Kidney (tissue), 14 donors: Measurements from ENCODE around the gene ZNF888. TPM values are rescaled to one million over a fixed set of nuclear protein-coding genes. Genes with fewer than 3 reads are reported as not detected.
"Not testable (repeated sequence)": the region's sequence is repeated elsewhere in the genome, so short reads cannot be mapped to it uniquely, and the experiment has no call there.

Experiments
- DNase-seq, 5 donors: peaks; one replicate each; pipeline ENCODE4 v3.0.0-alpha.2; 2013 to 2020
- FAIRE-seq: peaks from 2 replicates; lab custom pipeline; 2012; peaks lifted over from hg19 to GRCh38; lab: Jason Lieb, UNC
- H3K27ac ChIP-seq, 2 donors: one replicate each; pipeline ENCODE4 v1.7.0; 2013; ENCODE audit warnings: low read depth in 2 of 2, low read length in 2 of 2, inconsistent platforms in 1 of 2
- H3K27me3 ChIP-seq: one replicate; pipeline ENCODE4 v1.7.1; 2013; ENCODE audit warnings: low read length, inconsistent platforms; ENCODE audit not compliant: control insufficient read depth, insufficient read depth
- H3K36me3 ChIP-seq, 3 donors: one replicate each; pipeline versions ENCODE4 v1.7.0 to v1.7.1; 2013; ENCODE audit warnings: low read length in 3 of 3, control low read depth in 1 of 3, inconsistent platforms in 1 of 3; ENCODE audit not compliant: insufficient read depth in 3 of 3, control insufficient read depth in 2 of 3
- H3K4me1 ChIP-seq, 3 donors: one replicate each; pipeline versions ENCODE4 v1.7.0 to v1.7.1; 2013; ENCODE audit warnings: low read length in 3 of 3, inconsistent platforms in 1 of 3, low read depth in 1 of 3; ENCODE audit not compliant: control insufficient read depth in 2 of 3, insufficient read depth in 2 of 3
- H3K4me3 ChIP-seq, 3 donors: one replicate each; pipeline versions ENCODE4 v1.7.0 to v1.8.1; 2013; ENCODE audit warnings: low read length in 3 of 3, control low read depth in 1 of 3, inconsistent platforms in 1 of 3
- H3K9ac ChIP-seq, 3 donors: one replicate each; pipeline versions ENCODE4 v1.7.0 to v1.7.1; 2013; ENCODE audit warnings: low read length in 3 of 3, control low read depth in 1 of 3, inconsistent platforms in 1 of 3
- H3K9me3 ChIP-seq, 3 donors: one replicate each; pipeline versions ENCODE4 v1.7.0 to v1.7.1; 2013; ENCODE audit warnings: low read length in 3 of 3, control low read depth in 1 of 3, inconsistent platforms in 1 of 3; ENCODE audit not compliant: control insufficient read depth in 2 of 3, insufficient read depth in 1 of 3
- intact Hi-C: fragments of 100-400 bp; cut with DNase I; formaldehyde crosslinking; loops from one replicate; pipeline ENCODE4 v1.11.1; 2022
- polyA plus RNA-seq: library from polyadenylated mRNA; stranded (reverse); fragments of 350-450 nt; fragmentation: Illumina TruSeq; extraction: RNeasy Lipid Tissue Mini Kit (QIAGEN cat#74804); gene quantifications from one replicate; pipeline ENCODE4 v1.2.3, GENCODE V29; 2014; ENCODE audit warnings: low read depth, low replicate concordance; ENCODE audit not compliant: insufficient read depth
- total RNA-seq: library from RNA; stranded (reverse); fragmentation: NEBNext Ultra II Directional; extraction: Animal tissue kit (Norgen Biotek cat#: 25700); gene quantifications from one replicate; pipeline ENCODE4 v1.2.1, GENCODE V29; 2021
- TF ChIP-seq, protein P1 (sequence below): IDR thresholded peaks from 3 replicates; pipeline ENCODE4 v1.5.1; 2012; ENCODE audit warnings: mild to moderate bottlenecking, moderate library complexity, borderline replicate concordance; ENCODE audit not compliant: insufficient read depth; ENCODE audit errors: extremely low read depth
- donor health status: control.
- donor health status: control.
- donor health status: control.
- donor health status: control.
- donor health status: control.
- donor health status: DM: yes; HTN: yes; CAD: no.
- donor health status: Normal renal cell carcinoma (clear cell type).

The ZNF888 gene
- total and polyA plus RNA-seq, 2 donors from 2014 or later = 3.4 to 22.6 TPM

DNA sequence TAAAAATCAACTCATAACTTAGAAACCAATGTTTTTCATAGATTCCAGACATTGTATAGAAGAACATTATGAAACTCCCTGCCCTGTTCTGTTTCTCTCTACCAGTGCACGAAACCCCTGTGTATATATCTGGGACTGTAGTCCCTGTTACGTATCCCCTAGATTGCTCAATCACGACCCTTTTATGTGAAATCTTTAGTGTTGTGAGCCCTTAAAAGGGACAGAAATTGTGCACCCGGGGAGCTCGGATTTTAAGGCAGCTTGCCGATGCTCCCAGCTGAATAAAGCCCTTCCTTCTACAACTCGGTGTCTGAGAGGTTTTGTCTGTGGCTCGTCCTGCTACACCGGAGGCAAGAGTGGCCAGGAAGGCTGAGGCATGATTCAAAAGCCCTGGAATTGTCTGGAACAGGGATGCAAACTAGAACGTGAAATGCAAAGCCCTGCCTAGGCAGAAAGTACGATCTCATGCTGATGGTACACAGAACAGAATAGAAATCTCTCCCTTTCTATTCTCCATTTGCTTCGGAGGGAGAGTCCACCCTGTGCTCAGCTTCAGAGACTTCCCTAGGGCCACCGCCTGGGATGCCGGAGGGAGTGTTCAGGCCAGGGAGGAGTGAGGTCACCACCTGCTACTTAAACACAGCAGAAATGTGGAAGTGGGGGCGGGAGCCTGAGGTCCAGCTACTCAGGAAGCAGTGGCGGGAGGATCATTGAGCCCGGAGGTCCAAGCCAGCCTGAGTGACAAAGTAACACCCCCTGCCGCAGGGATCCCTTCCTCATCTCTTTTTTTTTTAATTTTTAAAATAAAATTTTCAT lies 758 bp upstream of the ZNF888 start:
- Histone ChIP-seq H3K36me3 (peaks cover 0 to 2% (median 0%) of the 10 kb centered on the region in 3 donors), H3K4me1 (peaks cover 0 to 5% (median 0%) of the 10 kb centered on the region in 3 donors), H3K9me3 (no peaks in the 10 kb centered on the region), H3K4me3 (peak overlapping the region; percentile 29 to 94 (median 91)), H3K27ac (peak overlapping the region; percentile 51 to 69), H3K9ac (peak overlapping the region in 1 of 3 donors; percentile 34), H3K27me3 (no peaks in the 10 kb centered on the region)
- TF ChIP-seq, protein P1, sequence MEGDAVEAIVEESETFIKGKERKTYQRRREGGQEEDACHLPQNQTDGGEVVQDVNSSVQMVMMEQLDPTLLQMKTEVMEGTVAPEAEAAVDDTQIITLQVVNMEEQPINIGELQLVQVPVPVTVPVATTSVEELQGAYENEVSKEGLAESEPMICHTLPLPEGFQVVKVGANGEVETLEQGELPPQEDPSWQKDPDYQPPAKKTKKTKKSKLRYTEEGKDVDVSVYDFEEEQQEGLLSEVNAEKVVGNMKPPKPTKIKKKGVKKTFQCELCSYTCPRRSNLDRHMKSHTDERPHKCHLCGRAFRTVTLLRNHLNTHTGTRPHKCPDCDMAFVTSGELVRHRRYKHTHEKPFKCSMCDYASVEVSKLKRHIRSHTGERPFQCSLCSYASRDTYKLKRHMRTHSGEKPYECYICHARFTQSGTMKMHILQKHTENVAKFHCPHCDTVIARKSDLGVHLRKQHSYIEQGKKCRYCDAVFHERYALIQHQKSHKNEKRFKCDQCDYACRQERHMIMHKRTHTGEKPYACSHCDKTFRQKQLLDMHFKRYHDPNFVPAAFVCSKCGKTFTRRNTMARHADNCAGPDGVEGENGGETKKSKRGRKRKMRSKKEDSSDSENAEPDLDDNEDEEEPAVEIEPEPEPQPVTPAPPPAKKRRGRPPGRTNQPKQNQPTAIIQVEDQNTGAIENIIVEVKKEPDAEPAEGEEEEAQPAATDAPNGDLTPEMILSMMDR = no peak
- DNase-seq (peak in 3 of 5 donors; percentile 29 to 84 (median 58)), FAIRE-seq (no peak)
- intact Hi-C loops = no loop called here

GRCh38 chr19:52917531-52917930 lies 5.7 kb downstream of the ZNF888 start:
- Histone ChIP-seq H3K9me3 (no peaks in the 10 kb centered on the region), H3K4me1 (no peaks in the 10 kb centered on the region), H3K4me3 (no peak overlapping the region), H3K9ac (no peak overlapping the region), H3K36me3 (no peaks in the 10 kb centered on the region), H3K27me3 (no peaks in the 10 kb centered on the region), H3K27ac (no peak overlapping the region)
- no peak for DNase-seq
- TF ChIP-seq, protein P1 = no peak
- intact Hi-C loops = no loop called here
- no peak for FAIRE-seq

DNA sequence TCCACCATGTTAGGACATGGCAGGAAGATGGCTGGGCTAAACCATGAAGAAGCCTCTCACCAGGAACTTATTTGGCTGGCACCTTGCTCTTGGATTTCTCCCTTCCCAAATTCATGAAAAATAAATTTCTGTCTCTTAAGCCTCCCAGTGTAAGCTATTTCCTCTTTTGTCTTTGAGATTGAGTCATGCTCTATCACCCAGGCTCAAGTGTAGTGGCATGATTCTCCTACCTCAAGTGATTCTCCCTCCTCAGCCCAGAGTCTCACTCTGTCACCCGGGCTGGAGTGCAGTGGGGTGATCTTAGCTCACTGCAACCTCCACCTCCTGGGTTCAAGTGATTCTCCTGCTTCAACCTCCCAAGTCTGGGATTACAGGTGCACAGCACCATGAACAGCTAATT lies 12.6 kb downstream of the ZNF888 start:
- no peak overlapping the region for H3K27ac ChIP-seq
- no peak overlapping the region for H3K9ac ChIP-seq
- no peak overlapping the region for H3K4me3 ChIP-seq
- peaks cover 2 to 4% (median 3%) of the 10 kb centered on the region in 3 donors for H3K36me3 ChIP-seq
- TF ChIP-seq, protein P1 = no peak
- H3K4me1 ChIP-seq = no peaks in the 10 kb centered on the region
- intact Hi-C loops = no loop called here
- peaks cover 0 to 2% (median 0%) of the 10 kb centered on the region in 3 donors for H3K9me3 ChIP-seq
- FAIRE-seq (no peak), DNase-seq (no peak)
- H3K27me3 ChIP-seq = no peaks in the 10 kb centered on the region

GRCh38 chr19:52904052-52904780 lies 19.0 kb downstream of the ZNF888 start:
- H3K9me3 ChIP-seq, H3K4me3 ChIP-seq, H3K9ac ChIP-seq, FAIRE-seq, intact Hi-C loops, H3K4me1 ChIP-seq, H3K27me3 ChIP-seq, H3K36me3 ChIP-seq: not testable (repeated sequence)
- peak overlapping the region; percentile 1 to 13 for H3K27ac ChIP-seq
- peak in 1 of 5 donors; percentile 8 for DNase-seq
